Lung (tissue), 12 donors: Measurements from ENCODE around the gene GNG13. TPM values are rescaled to one million over a fixed set of nuclear protein-coding genes. Genes with fewer than 3 reads are reported as not detected.

Experiments
- ATAC-seq: fragments of 200-7000 bp; cut with Tn5 transposase; one replicate; pipeline ENCODE4 v1.9.1; 2020; ENCODE audit warnings: moderate number of reproducible peaks; ENCODE audit not compliant: insufficient read depth, low FRiP score
- DNase-seq, 3 donors: peaks; one replicate each; pipeline ENCODE4 v3.0.0-alpha.2; 2013 to 2017
- H3K27ac ChIP-seq, 2 donors: one replicate each; pipeline ENCODE4 v1.5.1; 2013; ENCODE audit warnings: mild to moderate bottlenecking in 2 of 2, moderate library complexity in 2 of 2, control low read depth in 1 of 2, inconsistent platforms in 1 of 2, low read depth in 1 of 2, low read length in 1 of 2
- H3K27me3 ChIP-seq, 3 donors: one replicate each; pipeline ENCODE4 v1.5.1; 2013; ENCODE audit warnings: low read length in 2 of 3; ENCODE audit not compliant: control insufficient read depth in 3 of 3, insufficient read depth in 3 of 3
- H3K36me3 ChIP-seq, 4 donors: one replicate each; pipeline ENCODE4 v1.5.1; 2013; ENCODE audit warnings: low read length in 4 of 4, mild to moderate bottlenecking in 1 of 4, moderate library complexity in 1 of 4; ENCODE audit not compliant: control insufficient read depth in 4 of 4, insufficient read depth in 4 of 4
- H3K4me1 ChIP-seq, 5 donors: one replicate each; pipeline ENCODE4 v1.5.1; 2013; ENCODE audit warnings: low read length in 5 of 5, mild to moderate bottlenecking in 2 of 5, moderate library complexity in 1 of 5; ENCODE audit not compliant: control insufficient read depth in 5 of 5, insufficient read depth in 5 of 5
- H3K4me3 ChIP-seq: one replicate; pipeline ENCODE4 v1.5.1; 2013; ENCODE audit warnings: mild to moderate bottlenecking, control low read depth, moderate library complexity
- H3K9ac ChIP-seq, 2 donors: one replicate each; pipeline ENCODE4 v1.5.1; 2013; ENCODE audit warnings: low read length in 2 of 2, control low read depth in 1 of 2; ENCODE audit not compliant: insufficient read depth in 1 of 2
- H3K9me3 ChIP-seq, 4 donors: one replicate each; pipeline ENCODE4 v1.5.1; 2013; ENCODE audit warnings: low read length in 3 of 4, mild to moderate bottlenecking in 1 of 4, moderate library complexity in 1 of 4; ENCODE audit not compliant: control insufficient read depth in 4 of 4, insufficient read depth in 3 of 4
- CTCF ChIP-seq: IDR thresholded peaks from 2 replicates; pipeline ENCODE4 v1.5.1; 2012; ENCODE audit warnings: mild to moderate bottlenecking; ENCODE audit errors: control extremely low read depth, extremely low read depth
- WGBS, 2 donors: extraction: QIAGEN DNeasy Blood & Tissue Kit; methylation state at CpG; one replicate each; pipeline ENCODE4 v1.1.7; 2013; 5-methylcytosine and 5-hydroxymethylcytosine counted together
- polyA plus RNA-seq, 2 donors: library from polyadenylated mRNA; stranded (reverse); fragments of 200-250 nt; gene quantifications; one replicate each; pipeline ENCODE4 v1.2.1, GENCODE V29; 2013
- total RNA-seq, 2 donors: library from RNA; depleted of rRNA in 1 of 2; stranded (reverse); fragments of >200 nt in 1 of 2; gene quantifications; one replicate each; pipeline ENCODE4 v1.2.1, GENCODE V29; 2014 to 2021
- donor health status: control.
- donor health status: control.
- donor health status: Bipolar disorder and iron deficiency.
- donor health status: healthy.
- donor health status: DM: yes; HTN: yes; CAD: no.

GNG13 gene
- total and polyA plus RNA-seq, 4 donors = not detected

GRCh38 chr16:790086-790485 lies 10.4 kb downstream of the GNG13 start:
- H3K4me3 ChIP-seq = no peak overlapping the region
- no peak overlapping the region for H3K9ac ChIP-seq
- no peak overlapping the region for H3K27ac ChIP-seq
- no peak for ATAC-seq
- 92 to 99% methylated on average over 15 to 17 of the region's 17 CpGs for WGBS, 2 donors
- no peak for DNase-seq
- H3K27me3 ChIP-seq = no peaks in the 10 kb centered on the region
- peaks cover 0 to 18% (median 2%) of the 10 kb centered on the region in 4 donors for H3K36me3 ChIP-seq
- no peaks in the 10 kb centered on the region for H3K9me3 ChIP-seq
- peaks cover 0 to 19% (median 0%) of the 10 kb centered on the region in 5 donors for H3K4me1 ChIP-seq
- no peak for TF ChIP-seq CTCF

- 71 to 83% methylated on average over 32 to 33 of the region's 33 CpGs for WGBS, 2 donors
- H3K27ac ChIP-seq = no peak overlapping the region
- H3K9me3 ChIP-seq = no peaks in the 10 kb centered on the region
- no peak for TF ChIP-seq CTCF
- ATAC-seq (no peak), DNase-seq (no peak)
- H3K36me3 ChIP-seq = peaks cover 0 to 19% (median 2%) of the 10 kb centered on the region in 4 donors
- peaks cover 0 to 19% (median 0%) of the 10 kb centered on the region in 5 donors for H3K4me1 ChIP-seq
- no peaks in the 10 kb centered on the region for H3K27me3 ChIP-seq
- H3K4me3 ChIP-seq = peak overlapping the region; percentile 75
- peak overlapping the region in 1 of 2 donors; percentile 25 for H3K9ac ChIP-seq
Observed at GRCh38 chr16:789191-789850, 11.2 kb downstream of the GNG13 start.

GRCh38 chr16:788399-789126 lies 12.0 kb downstream of the GNG13 start, which contains the start of gene CHTF18:
Gene CHTF18, plus strand, starts transcription at chr16:788620. Its CDS starts 65 bp downstream, at chr16:788685.
- Histone ChIP-seq H3K27ac (peak within 1 kb of the TSS in 1 of 2 donors; percentile 76), H3K27me3 (no peaks in the 10 kb centered on the region), H3K9me3 (no peaks in the 10 kb centered on the region), H3K4me1 (peaks cover 0 to 20% (median 1%) of the 10 kb centered on the region in 5 donors), H3K4me3 (peak within 1 kb of the TSS; percentile 93), H3K9ac (peak within 1 kb of the TSS in 1 of 2 donors; percentile 25), H3K36me3 (peaks cover 0 to 19% (median 2%) of the 10 kb centered on the region in 4 donors)
- 0% methylated on average over 60 to 97 of the region's 97 CpGs for WGBS, 2 donors
- TF ChIP-seq CTCF = no peak
- DNase-seq (peak; percentile 93 to 97 (median 97)), ATAC-seq (peak; percentile 93)
